Retina (tissue), 1 donor: ENCODE results near the gene SYT17.
"Not testable (repeated sequence)": the region's sequence is repeated elsewhere in the genome, so short reads cannot be mapped to it uniquely, and the experiment has no call there.

Source experiments
- DNase-seq: peaks from one replicate; pipeline ENCODE4 v3.0.0-alpha.2; 2016

SYT17 gene

GRCh38 chr16:19175492-19176262 lies 7.6 kb downstream of the SYT17 start:
- no peak for DNase-seq

GRCh38 chr16:19177111-19177739 lies 9.2 kb downstream of the SYT17 start:
- no peak for DNase-seq

GRCh38 chr16:19179546-19180490 lies 11.8 kb downstream of the SYT17 start:
- DNase-seq, result peak; percentile 22

DNA sequence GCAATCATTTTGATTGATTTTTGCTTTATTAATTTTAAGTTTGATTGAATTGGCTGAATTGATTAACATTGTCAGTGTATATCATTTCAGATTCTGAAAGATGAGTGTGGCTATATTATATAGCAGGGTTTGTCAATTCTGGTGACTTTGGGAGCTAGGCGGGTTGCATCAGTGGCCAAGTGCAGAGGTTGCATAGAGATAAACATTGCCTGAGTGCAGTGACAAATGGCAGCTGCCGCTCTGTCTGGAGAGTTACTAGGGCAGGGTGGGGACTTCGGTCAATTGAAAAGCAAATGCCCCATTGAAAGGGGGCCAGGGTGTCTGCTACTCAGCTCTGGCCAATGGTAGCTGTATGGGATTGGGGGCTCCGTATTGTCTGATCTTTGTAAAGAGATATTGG lies 12.7 kb downstream of the SYT17 start:
- no peak for DNase-seq

- DNase-seq, result no peak
Observed at GRCh38 chr16:19182481-19182880, 14.4 kb downstream of the SYT17 start.

DNA sequence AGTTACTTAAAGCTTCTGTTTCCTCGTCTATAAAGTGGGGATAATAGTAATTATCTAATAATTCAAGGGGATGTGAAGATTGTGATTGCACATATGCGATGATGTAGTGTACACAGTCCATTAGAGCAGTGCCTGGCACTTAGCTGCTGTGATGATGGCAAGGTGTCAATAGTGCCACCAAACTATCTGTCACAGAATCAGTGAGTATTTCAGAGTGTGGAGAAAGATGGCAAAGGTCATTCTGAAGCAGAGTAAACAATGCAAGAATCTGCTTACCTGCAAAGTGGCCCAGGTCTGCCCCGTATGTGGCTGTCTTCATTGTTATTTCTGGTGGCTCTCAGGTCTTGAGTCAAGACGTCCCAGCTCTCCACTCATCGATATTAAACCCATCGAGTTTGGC lies 15.1 kb downstream of the SYT17 start:
- no peak for DNase-seq

GRCh38 chr16:19184823-19185509 lies 16.9 kb downstream of the SYT17 start:
- DNase-seq, result no peak

DNA sequence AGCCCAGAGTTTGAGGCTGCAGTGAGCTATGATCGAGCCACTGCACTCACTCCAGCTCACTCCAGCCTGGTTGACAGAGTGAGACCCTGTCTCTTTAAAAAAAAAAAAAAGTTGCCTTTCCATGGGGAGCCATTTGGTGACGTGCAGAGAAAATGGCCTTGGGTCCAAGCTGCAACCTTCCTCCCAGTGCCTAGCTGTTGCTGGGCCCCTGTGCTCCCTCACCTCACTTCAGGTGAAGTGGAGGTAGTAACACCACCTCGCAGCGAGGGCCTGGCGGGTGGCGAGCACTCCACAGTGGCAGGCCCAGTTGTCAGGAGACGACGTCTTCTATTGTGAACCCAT lies 17.4 kb downstream of the SYT17 start:
- DNase-seq, result no peak

- DNase-seq, result no peak
Observed at GRCh38 chr16:19186408-19186807, 18.4 kb downstream of the SYT17 start.

GRCh38 chr16:19187961-19188360 lies 19.9 kb downstream of the SYT17 start:
- DNase-seq, result not testable (repeated sequence)

DNA sequence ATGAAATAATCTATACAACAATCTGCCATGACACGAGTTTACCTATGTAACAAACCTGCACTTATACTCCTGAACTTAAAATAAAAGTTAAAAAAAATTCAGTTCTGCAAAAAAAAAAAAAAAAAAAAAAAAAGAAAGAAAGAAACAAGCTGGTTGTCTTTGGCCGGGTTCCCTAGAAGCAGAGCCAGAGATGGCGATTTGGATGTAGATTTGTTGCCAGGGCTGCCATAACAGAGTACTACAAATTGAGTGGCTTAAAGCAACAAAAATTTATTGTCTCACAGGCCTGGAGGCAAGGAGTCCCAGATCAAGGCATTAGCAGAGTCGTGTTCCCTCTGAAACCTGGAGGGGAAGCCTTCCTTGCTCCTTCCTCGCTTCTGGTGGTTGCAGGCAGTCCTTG lies 20.4 kb downstream of the SYT17 start:
- no peak for DNase-seq

DNA sequence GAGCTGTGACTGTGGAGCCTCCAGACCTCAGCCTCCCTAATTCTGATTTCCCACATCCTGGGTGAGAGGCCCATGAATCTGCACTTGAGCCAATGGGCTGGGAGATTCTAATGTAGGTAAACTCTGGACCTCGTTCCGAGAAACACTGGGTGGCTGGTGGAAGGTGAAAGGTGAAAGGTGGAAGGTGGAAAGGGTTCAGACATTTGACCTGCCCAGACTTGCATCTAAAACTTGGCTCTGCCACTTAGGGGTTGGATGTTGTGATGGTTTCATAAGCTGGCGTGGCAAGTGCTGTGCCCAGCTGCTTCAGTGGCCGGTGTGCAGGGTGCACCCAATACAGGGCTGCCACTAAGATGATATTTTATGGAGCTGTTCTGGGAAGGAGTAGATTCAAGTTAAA lies 24.8 kb downstream of the SYT17 start:
- no peak for DNase-seq

DNA sequence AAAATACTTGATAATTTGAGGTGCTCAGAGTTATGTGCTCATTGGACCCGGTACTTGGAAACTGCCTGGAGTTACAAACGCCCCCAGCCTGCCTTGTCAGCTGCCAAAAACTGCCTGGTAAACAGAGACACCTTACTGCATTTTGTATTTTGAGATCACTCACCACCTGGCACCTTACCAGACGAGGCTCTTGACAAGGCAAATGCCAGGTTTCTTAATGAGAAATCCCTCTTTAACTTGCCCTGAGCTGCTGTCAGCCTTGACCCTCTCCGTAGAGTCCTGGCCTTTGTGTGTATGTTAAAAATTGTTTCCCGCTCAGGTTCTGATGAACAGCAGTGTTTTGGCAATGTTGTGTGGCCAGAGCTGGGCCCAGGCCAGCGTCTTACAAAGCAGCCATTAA lies 28.8 kb downstream of the SYT17 start:
- DNase-seq, result no peak

DNA sequence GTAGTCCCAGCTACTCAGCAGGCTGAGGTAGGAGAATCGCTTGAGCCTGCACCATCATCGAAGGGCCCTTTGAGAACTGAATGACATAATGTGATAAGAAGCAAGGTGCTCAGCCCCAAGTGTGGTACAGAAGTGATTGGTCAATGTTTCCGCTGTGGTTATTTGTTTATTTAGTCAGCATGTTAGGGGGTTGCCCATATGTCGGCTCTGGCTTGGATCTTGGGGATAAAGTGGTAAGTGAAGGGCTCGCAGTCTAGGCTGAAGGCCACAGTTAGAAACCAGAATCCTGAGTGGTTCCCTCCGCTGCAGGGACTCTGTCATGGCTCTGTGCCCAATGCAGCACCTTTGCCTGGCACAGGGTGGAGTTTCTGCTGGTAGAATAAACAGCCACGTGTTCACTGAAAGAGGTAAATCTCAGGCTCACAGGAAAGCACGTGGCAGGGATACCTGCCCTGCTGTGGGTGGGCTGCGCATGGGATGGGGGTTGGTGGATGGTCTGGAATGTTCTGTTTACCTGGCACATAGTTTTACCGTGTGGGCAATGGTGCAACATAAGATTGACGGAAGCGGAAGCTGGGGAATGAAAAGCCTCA lies 35.4 kb downstream of the SYT17 start:
- no peak for DNase-seq

- DNase-seq, result no peak
Observed at GRCh38 chr16:19210280-19210924, 42.4 kb downstream of the SYT17 start.

DNA sequence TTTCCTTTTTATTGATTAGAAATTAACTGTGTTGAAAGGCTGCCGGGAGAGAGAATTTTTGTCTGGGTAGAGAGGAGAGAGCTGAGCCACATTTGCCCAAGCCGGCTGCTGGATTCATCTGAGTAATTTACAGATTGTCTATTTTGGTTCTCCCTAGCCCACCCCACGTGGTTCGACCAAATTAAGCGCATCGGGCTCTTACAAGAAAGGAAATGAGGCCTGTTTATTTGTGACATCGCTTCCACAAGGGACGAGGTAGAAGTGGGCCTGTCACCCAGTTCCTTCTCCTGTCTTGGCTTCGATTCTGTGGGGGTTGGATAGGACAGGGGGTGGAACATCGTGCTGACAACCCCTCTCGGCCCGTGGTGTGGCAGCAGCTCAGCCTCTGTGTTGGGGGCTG lies 42.9 kb downstream of the SYT17 start:
- no peak for DNase-seq

GRCh38 chr16:19212059-19212458 lies 44.0 kb downstream of the SYT17 start:
- DNase-seq, result no peak

DNA sequence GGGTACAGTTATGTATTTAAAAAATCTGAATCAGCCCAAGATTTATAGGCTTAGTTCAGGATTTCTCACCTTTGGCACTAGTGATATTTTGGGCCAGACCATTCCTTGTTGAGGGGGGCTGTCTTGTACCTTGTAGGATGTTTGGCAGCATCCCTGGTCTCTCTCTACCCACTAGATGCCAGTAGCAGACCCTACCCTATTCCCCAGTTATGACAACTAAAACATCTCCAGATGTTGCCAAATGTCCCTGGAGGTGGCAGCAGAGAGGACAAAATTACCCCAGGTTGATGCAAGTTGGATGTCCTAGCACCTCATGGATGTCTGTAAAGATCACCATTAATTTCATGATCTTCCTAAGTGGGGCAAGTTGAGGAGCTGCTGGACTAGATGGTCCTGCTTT lies 45.8 kb downstream of the SYT17 start:
- DNase-seq, result peak; percentile 6

GRCh38 chr16:19215705-19216104 lies 47.7 kb downstream of the SYT17 start:
- DNase-seq, result no peak

DNA sequence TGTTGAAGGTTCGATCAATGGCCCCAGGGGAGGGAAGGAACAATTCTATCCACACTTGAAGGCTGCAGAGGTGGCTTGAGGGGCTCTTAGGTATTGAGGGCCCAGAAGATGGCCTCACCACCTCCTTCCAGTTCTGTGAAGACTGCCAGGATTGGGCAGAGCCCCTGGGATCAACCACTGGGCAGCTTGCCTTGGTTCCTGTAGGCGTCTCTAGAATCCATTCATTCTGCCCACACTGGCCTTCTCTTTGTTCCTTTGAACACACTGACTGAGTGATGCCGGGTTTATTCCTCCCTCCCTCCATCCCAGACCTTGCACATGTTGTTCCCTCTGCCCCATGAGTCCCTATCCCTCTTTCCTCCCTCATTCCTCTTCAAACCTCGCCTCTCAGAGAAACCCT lies 50.5 kb downstream of the SYT17 start:
- no peak for DNase-seq

GRCh38 chr16:19219836-19220235 lies 51.8 kb downstream of the SYT17 start:
- DNase-seq, result no peak
